Measurements from ENCODE around the gene MCM7.
A peak's percentile ranks its signal among the peaks of the same experiment; 100 is the strongest.

The MCM7 gene

GRCh38 chr7:100093925-100094486 lies 7.2 kb downstream of the MCM7 start:
- DNase-seq (ENCODE audit: low spot score): no peak

- DNase-seq (ENCODE audit: low spot score): no peak
Observed at GRCh38 chr7:100093498-100093897, 7.7 kb downstream of the MCM7 start.

GRCh38 chr7:100093054-100093453 lies 8.1 kb downstream of the MCM7 start:
- DNase-seq (ENCODE audit: low spot score): peak; percentile 75

- no peak for DNase-seq (ENCODE audit: low spot score)
Observed at GRCh38 chr7:100091411-100092181, 9.6 kb downstream of the MCM7 start.

- no peak for DNase-seq (ENCODE audit: low spot score)
Observed at GRCh38 chr7:100090527-100091410, 10.4 kb downstream of the MCM7 start.

GRCh38 chr7:100089458-100090196 lies 11.6 kb downstream of the MCM7 start:
- no peak for DNase-seq (ENCODE audit: low spot score)

- peak; percentile 81 for DNase-seq (ENCODE audit: low spot score)
Observed at GRCh38 chr7:100088621-100089457, 12.4 kb downstream of the MCM7 start, which contains the start of gene COPS6. TSS of gene COPS6 (plus strand) at chr7:100088969. CDS start at chr7:100088991, 22 bp downstream.

GRCh38 chr7:100088095-100088620 lies 13.0 kb downstream of the MCM7 start:
- DNase-seq (ENCODE audit: low spot score): no peak

- DNase-seq (ENCODE audit: low spot score): no peak
Observed at GRCh38 chr7:100087055-100087750, 14.0 kb downstream of the MCM7 start.

GRCh38 chr7:100085515-100085914 lies 15.7 kb downstream of the MCM7 start:
- DNase-seq (ENCODE audit: low spot score): no peak

GRCh38 chr7:100082978-100083377 lies 18.2 kb downstream of the MCM7 start:
- DNase-seq (ENCODE audit: low spot score): no peak

- peak; percentile 97 for DNase-seq (ENCODE audit: low spot score)
Observed at GRCh38 chr7:100081535-100082102, 19.6 kb downstream of the MCM7 start, which contains the start of gene ZNF3. TSS of gene ZNF3 (minus strand) at chr7:100081723. CDS start at chr7:100077357, 4,366 bp downstream.

- DNase-seq (ENCODE audit: low spot score): no peak
Observed at GRCh38 chr7:100080907-100081534, 20.2 kb downstream of the MCM7 start.

GRCh38 chr7:100079024-100079560 lies 22.1 kb downstream of the MCM7 start:
- DNase-seq (ENCODE audit: low spot score): peak; percentile 64

GRCh38 chr7:100077205-100077604 lies 24.0 kb downstream of the MCM7 start:
- DNase-seq (ENCODE audit: low spot score): no peak

- no peak for DNase-seq (ENCODE audit: low spot score)
Observed at GRCh38 chr7:100075418-100075817, 25.8 kb downstream of the MCM7 start.

GRCh38 chr7:100074841-100075240 lies 26.4 kb downstream of the MCM7 start:
- no peak for DNase-seq (ENCODE audit: low spot score)

- no peak for DNase-seq (ENCODE audit: low spot score)
Observed at GRCh38 chr7:100072462-100072861, 28.7 kb downstream of the MCM7 start.
